CD4-positive, alpha-beta T cell treated with Interferon alpha-2 for 1 hour (primary cell): Measurements from ENCODE around the gene MYO5A.

Source experiments
- DNase-seq, 2 donors: peaks; one replicate each; pipeline ENCODE4 v3.0.0-alpha.2; 2020 to 2022

MYO5A gene

DNA sequence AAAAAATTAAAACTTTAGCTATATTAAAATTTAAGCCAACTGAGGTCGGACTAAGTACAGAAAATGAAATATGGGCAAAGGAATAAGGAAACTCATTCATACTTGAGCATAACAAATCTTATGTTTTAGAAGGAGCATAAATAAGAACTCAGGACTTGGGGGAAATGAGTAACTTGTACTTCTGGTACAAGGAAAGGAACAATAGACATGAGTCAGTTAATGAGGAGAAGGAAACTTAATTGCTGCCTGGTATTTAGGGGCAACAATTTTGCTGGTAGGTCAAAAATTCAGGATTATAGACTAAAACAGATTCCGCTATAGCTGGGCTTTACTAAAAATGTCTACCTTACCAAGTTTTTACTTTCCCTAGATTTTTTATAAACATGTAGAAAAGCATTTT lies 113.1 kb downstream of the MYO5A start:
- no peak for DNase-seq

DNA sequence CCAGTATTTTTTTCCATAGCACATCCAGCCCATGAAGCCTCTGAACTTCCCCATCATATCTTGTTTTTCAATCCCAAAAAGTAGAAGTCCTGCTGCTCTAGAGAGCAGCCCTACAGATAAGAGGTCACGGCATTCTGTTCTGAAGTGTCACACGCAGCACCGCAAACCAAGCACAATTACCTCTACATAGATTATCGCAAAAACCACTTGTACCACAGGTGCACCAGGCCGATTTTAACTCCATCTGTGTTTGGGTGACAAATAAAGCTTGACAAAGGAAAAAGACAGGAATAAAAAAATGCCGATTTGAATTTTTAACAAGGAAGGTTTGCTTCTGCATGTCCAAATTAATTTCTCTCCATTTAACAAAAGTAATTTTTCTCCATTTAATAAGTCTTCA lies 113.7 kb downstream of the MYO5A start:
- DNase-seq, result no peak

GRCh38 chr15:52408823-52409222 lies 119.9 kb downstream of the MYO5A start:
- no peak for DNase-seq

DNA sequence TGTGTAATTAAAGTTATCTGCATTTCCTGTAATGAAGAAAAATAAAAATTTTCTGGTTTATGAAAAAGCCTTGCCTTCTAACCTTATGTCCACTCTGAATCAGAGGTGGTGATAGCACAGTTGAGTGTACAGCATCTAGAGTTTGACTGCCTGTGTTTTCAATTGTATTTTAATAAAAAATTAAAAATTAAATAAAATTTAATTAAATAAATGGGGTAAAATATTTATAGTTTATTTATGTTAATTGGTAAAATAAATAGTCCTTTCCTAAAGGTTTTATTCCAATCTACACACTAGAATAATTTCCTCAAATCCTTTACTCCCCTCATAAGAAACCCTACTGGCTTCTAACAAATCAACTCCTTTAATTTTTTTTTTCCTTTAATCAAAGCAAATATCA lies 121.3 kb downstream of the MYO5A start:
- DNase-seq, result no peak

DNA sequence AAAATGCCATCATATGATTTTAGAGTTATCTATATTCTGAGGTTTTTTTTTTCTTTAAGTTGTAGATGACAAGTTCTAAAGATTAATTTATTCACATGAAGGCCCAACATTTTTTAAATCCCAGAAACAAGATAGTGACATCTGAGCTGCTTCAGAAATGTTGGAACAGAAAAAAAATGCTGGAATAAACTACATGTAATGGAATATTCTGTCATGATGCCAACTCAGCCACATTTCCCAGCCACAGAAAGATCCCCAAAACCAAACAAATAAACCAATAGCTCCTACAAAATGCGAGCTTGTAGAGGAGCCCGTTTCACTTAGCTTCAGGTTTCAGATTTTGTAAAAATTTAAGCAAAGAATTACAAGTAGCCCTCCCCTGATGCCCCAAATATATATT lies 122.1 kb downstream of the MYO5A start:
- no peak for DNase-seq

GRCh38 chr15:52405856-52406255 lies 122.8 kb downstream of the MYO5A start:
- no peak for DNase-seq

- DNase-seq, result no peak
Observed at GRCh38 chr15:52397118-52397517, 131.6 kb downstream of the MYO5A start.

GRCh38 chr15:52394118-52394517 lies 134.6 kb downstream of the MYO5A start:
- no peak for DNase-seq

DNA sequence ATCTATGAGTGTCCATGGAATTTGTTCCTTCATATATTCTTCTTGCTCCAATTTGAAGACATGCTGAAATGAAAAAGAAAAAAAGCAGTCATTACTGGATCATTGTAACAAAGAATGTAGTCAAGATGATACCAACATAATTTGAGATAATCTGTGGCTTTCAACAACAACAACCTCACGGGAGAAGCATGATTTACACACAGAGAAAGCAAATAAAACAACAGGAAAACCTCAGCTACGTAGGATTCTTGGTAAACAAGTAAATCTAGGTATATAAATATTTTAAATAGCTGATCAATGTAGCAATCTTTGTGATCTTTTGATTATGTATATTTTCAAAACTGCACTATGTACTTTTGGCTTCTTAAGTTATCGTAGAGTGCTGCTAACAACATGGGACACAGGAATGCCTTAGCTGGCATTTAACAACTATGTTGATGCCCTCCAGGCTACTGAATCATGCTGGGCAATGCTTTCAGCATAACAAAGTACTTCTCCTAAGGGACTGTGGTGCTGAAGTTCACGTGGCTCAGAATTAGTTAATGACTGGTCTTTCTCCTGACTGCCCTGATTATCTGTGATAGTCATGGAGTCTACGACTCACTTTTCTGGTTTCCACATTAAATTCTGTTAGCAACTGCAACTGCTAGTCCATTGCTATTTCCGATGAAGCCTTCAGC lies 136.5 kb downstream of the MYO5A start:
- DNase-seq, result no peak

DNA sequence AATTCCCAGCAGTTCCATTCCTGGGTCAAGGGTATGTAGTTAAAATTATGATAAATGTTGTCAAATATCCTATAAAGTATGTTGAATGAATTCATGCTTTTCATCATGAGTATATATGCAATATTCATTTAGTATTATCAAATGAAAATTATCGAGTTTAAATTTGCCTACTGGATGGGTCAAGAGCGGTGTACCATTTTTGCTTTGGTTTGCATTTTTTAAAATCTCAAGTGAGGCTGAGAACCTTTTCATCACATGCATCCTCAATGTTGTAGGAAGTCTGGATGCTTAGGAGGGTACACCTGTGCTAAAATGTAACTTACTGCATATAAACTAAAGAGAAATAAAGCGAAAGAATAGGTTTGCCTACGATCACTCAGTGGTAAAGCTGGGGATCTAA lies 137.6 kb downstream of the MYO5A start:
- no peak for DNase-seq

DNA sequence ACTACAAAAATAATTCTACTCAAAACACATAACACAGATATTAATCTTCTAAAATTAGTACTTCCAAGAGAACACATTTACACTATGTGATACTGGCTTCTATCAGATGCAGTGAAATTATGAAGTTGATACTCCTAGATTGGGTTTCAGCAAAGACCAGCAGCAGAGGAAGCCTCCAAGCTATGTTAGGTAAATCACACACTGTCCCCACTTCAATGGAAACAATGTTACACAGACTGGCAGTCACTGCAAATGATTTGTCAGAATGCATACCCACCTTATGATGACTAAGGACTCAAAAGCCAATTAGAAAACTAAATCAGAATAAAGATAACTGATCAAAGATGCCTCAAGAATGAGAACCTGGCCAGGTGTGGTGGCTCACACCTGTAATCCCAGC lies 143.0 kb downstream of the MYO5A start:
- DNase-seq, result no peak

- DNase-seq, result no peak
Observed at GRCh38 chr15:52383100-52383588, 145.5 kb downstream of the MYO5A start.

- no peak for DNase-seq
Observed at GRCh38 chr15:52382647-52383046, 146.0 kb downstream of the MYO5A start.

DNA sequence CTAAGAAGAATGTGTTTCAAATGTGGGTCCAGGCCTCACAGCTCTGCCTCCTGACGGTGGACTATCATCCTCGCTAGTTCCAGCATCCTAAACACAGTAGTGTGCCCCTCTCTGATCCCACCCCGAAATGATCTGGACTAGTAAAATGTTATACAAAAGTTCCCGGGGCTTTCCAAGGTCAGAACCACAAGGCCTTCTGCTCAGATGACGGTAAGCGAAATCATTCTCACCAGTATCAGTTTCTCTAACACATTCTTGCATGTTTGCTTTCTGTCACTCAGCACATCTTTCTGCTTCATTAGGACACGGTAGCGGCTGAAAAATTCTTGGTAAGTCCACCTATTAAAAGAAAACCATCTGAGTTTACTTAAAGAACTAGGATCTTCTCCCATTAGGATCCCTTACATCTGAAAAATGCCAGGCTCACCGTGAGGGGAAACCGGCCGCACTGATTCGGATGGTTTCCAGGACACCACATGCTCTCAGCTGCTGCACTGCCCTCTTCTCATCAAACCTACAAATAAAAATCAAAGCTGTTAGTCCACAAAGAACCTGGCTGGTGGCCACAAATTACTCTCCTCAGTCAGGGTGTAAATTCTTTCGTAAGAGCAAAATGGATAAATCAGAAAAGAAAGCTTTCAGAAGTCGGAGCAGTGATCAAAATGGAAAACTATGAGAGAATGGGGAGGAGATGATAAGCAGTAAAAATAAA lies 149.1 kb downstream of the MYO5A start:
- no peak for DNase-seq

- DNase-seq, result no peak
Observed at GRCh38 chr15:52378746-52379394, 149.8 kb downstream of the MYO5A start.

GRCh38 chr15:52370010-52370409 lies 158.7 kb downstream of the MYO5A start:
- peak in 1 of 2 donors; percentile 5 for DNase-seq

- DNase-seq, result no peak
Observed at GRCh38 chr15:52369455-52369854, 159.2 kb downstream of the MYO5A start.

GRCh38 chr15:52369030-52369429 lies 159.7 kb downstream of the MYO5A start:
- no peak for DNase-seq

GRCh38 chr15:52368402-52368801 lies 160.3 kb downstream of the MYO5A start:
- DNase-seq, result no peak

GRCh38 chr15:52362497-52362896 lies 166.2 kb downstream of the MYO5A start:
- DNase-seq, result no peak

GRCh38 chr15:52361975-52362494 lies 166.6 kb downstream of the MYO5A start:
- DNase-seq, result no peak

GRCh38 chr15:52361494-52361893 lies 167.2 kb downstream of the MYO5A start:
- no peak for DNase-seq
